Keratinocyte (primary cell): ENCODE results near the gene ANKRD44. TPM values are rescaled to one million over a fixed set of nuclear protein-coding genes. Genes with fewer than 3 reads are reported as not detected.

ENCODE experiments used
- DNase-seq: peaks from one replicate; pipeline ENCODE4 v3.0.0-alpha.2; 2011; ENCODE audit warnings: low read depth, missing footprints, low spot score
- FAIRE-seq: peaks from 2 replicates; lab custom pipeline; 2011; peaks lifted over from hg19 to GRCh38; lab: Jason Lieb, UNC
- H2AFZ ChIP-seq: 2 replicates; pipeline ENCODE4 v1.6.0; 2012; ENCODE audit warnings: low read length, control low read depth, inconsistent platforms; ENCODE audit not compliant: control insufficient read depth
- H3K27ac ChIP-seq: 2 replicates; pipeline ENCODE4 v1.5.1; 2011; ENCODE audit warnings: low read length; ENCODE audit not compliant: control insufficient read depth, insufficient read depth
- H3K27me3 ChIP-seq: 3 replicates; pipeline ENCODE4 v1.6.0; 2011; ENCODE audit warnings: low read length; ENCODE audit not compliant: control insufficient read depth, insufficient read depth; ENCODE audit errors: extremely low read depth
- H3K36me3 ChIP-seq, 2 experiments: 2 replicates in 1 of 2; 3 replicates in 1 of 2; pipeline ENCODE4 v1.5.1; 2011; ENCODE audit warnings: low read length in 2 of 2, mild to moderate bottlenecking in 1 of 2; ENCODE audit not compliant: control insufficient read depth in 2 of 2, insufficient read depth in 2 of 2; ENCODE audit errors: extremely low read depth in 1 of 2
- H3K4me1 ChIP-seq: 3 replicates; pipeline ENCODE4 v1.5.1; 2011; ENCODE audit warnings: low read length; ENCODE audit not compliant: control insufficient read depth, insufficient read depth; ENCODE audit errors: extremely low read depth
- H3K4me2 ChIP-seq: 3 replicates; pipeline ENCODE4 v1.6.0; 2011; ENCODE audit warnings: low read depth, low read length; ENCODE audit not compliant: control insufficient read depth, insufficient read depth; ENCODE audit errors: extremely low read depth
- H3K4me3 ChIP-seq, 3 experiments: fragments of 200-600 bp in 1 of 3; sonication (generic) in 1 of 3; 2 replicates in 2 of 3; 3 replicates in 1 of 3; pipeline ENCODE4 v1.5.1; 2011 to 2016; ENCODE audit warnings: low read length in 3 of 3, mild to moderate bottlenecking in 3 of 3, control low read depth in 2 of 3, inconsistent platforms in 1 of 3, low read depth in 1 of 3, mixed read lengths in 1 of 3, mixed run types in 1 of 3, moderate library complexity in 1 of 3; ENCODE audit not compliant: control insufficient read depth in 2 of 3, insufficient read depth in 2 of 3; ENCODE audit errors: extremely low read depth in 1 of 3
- H3K79me2 ChIP-seq: 2 replicates; pipeline ENCODE4 v1.6.0; 2012; ENCODE audit warnings: low read length; ENCODE audit not compliant: control insufficient read depth, insufficient read depth
- H3K9ac ChIP-seq: 3 replicates; pipeline ENCODE4 v1.6.0; 2011; ENCODE audit warnings: low read length; ENCODE audit not compliant: control insufficient read depth, insufficient read depth; ENCODE audit errors: extremely low read depth
- H3K9me1 ChIP-seq: 3 replicates; pipeline ENCODE4 v1.6.0; 2011; ENCODE audit warnings: low read length; ENCODE audit not compliant: control insufficient read depth, insufficient read depth; ENCODE audit errors: extremely low read depth
- H3K9me3 ChIP-seq: 2 replicates; pipeline ENCODE4 v1.5.1; 2012; ENCODE audit warnings: low read depth, low read length; ENCODE audit not compliant: control insufficient read depth
- H4K20me1 ChIP-seq: 3 replicates; pipeline ENCODE4 v1.6.0; 2011; ENCODE audit warnings: low read length; ENCODE audit not compliant: control insufficient read depth, insufficient read depth; ENCODE audit errors: extremely low read depth
- CTCF ChIP-seq, 3 experiments: IDR thresholded peaks in 1 of 3; conservative IDR thresholded peaks in 1 of 3; optimal IDR thresholded peaks in 1 of 3; 2 replicates in 2 of 3; 3 replicates in 1 of 3; pipeline versions ENCODE3 to v1.5.1; 2011; ENCODE audit warnings: low read length in 3 of 3, mild to moderate bottlenecking in 3 of 3, moderate library complexity in 2 of 3, control low read depth in 1 of 3, inconsistent platforms in 1 of 3; ENCODE audit not compliant: insufficient read depth in 2 of 3; ENCODE audit errors: extremely low read depth in 1 of 3
- EZH2 ChIP-seq: IDR thresholded peaks from one replicate; pipeline ENCODE4 v1.6.1; 2012; ENCODE audit warnings: inconsistent platforms, mild to moderate bottlenecking, low read length, moderate library complexity
- dilution Hi-C: fragments of 300-500 bp; cut with MboI; formaldehyde crosslinking; loops from one replicate; pipeline ENCODE4 v1.7.0; 2020; ENCODE audit warnings: low sequenced_read_pairs; ENCODE audit not compliant: extremely low pct_ligation_motif_present
- polyA plus RNA-seq, 5 experiments: library from polyadenylated mRNA; depleted of rRNA in 3 of 5; stranded (reverse) in 3 of 5; stranded (forward) in 1 of 5; unstranded in 1 of 5; fragments of >200 nt; gene quantifications; 1 replicate in 1 of 5; 2 replicates in 3 of 5; 3 replicates in 1 of 5; pipeline versions ENCODE4 v1.2.1 to v1.2.3, GENCODE V29; 2011 to 2012; ENCODE audit warnings: missing spikeins in 2 of 5, low read depth in 1 of 5, low replicate concordance in 1 of 5

The ANKRD44 gene
- polyA plus RNA-seq, 1 donor (not counting 4 experiments of a cell fraction or from before 2014, with no cell fraction given) = 0.35 TPM

GRCh38 chr2:197268786-197269584 lies 41.6 kb downstream of the ANKRD44 start:
- FAIRE-seq (no peak), DNase-seq (no peak)
- H3K9ac ChIP-seq = no peak overlapping the region
- H3K9me3 ChIP-seq = no peaks in the 10 kb centered on the region
- H2AFZ ChIP-seq = no peak overlapping the region
- H3K4me3 ChIP-seq = no peak overlapping the region
- no peak for TF ChIP-seq CTCF (optimal IDR thresholded peaks at IDR 0.05 in 1 of 3, IDR thresholded peaks at IDR 0.05 in 1 of 3, conservative IDR thresholded peaks at IDR 0.05 in 1 of 3; ENCODE audit: extremely low read depth in 1 of 3, insufficient read depth in 2 of 3, low read length in 3 of 3)
- no peak overlapping the region for H3K4me2 ChIP-seq
- no peaks in the 10 kb centered on the region for H3K36me3 ChIP-seq
- no peaks in the 10 kb centered on the region for H3K4me1 ChIP-seq
- H3K27me3 ChIP-seq = no peaks in the 10 kb centered on the region
- dilution Hi-C loops = no loop called here
- H4K20me1 ChIP-seq = no peaks in the 10 kb centered on the region
- H3K79me2 ChIP-seq = no peaks in the 10 kb centered on the region
- no peak overlapping the region for H3K27ac ChIP-seq
- H3K9me1 ChIP-seq = no peaks in the 10 kb centered on the region

GRCh38 chr2:197266477-197266876 lies 44.1 kb downstream of the ANKRD44 start:
- H3K27me3 ChIP-seq = no peaks in the 10 kb centered on the region
- TF ChIP-seq EZH2 (no peak), CTCF (optimal IDR thresholded peaks at IDR 0.05 in 1 of 3, IDR thresholded peaks at IDR 0.05 in 1 of 3, conservative IDR thresholded peaks at IDR 0.05 in 1 of 3; ENCODE audit: extremely low read depth in 1 of 3, insufficient read depth in 2 of 3, low read length in 3 of 3) (no peak)
- H3K36me3 ChIP-seq = no peaks in the 10 kb centered on the region
- FAIRE-seq = no peak
- H3K79me2 ChIP-seq = no peaks in the 10 kb centered on the region
- H3K9ac ChIP-seq = no peak overlapping the region
- no peak overlapping the region for H3K27ac ChIP-seq
- H3K4me1 ChIP-seq = no peaks in the 10 kb centered on the region
- H4K20me1 ChIP-seq = no peaks in the 10 kb centered on the region
- no peak overlapping the region for H3K4me3 ChIP-seq
- H3K9me3 ChIP-seq = no peaks in the 10 kb centered on the region
- dilution Hi-C loops = no loop called here
- no peak overlapping the region for H3K4me2 ChIP-seq
- no peak for DNase-seq
- no peak overlapping the region for H2AFZ ChIP-seq
- no peaks in the 10 kb centered on the region for H3K9me1 ChIP-seq
